Kidney epithelial cell (primary cell): ENCODE data around the gene GADL1. TPM values are rescaled to one million over a fixed set of nuclear protein-coding genes. Genes with fewer than 3 reads are reported as not detected.

Experiments used
- DNase-seq: peaks from one replicate; pipeline ENCODE4 v3.0.0-alpha.2; 2010; ENCODE audit warnings: low read depth
- H3K27me3 ChIP-seq: 2 replicates; pipeline ENCODE4 v1.6.0; 2011; ENCODE audit warnings: low read length; ENCODE audit not compliant: control insufficient read depth, insufficient read depth
- H3K36me3 ChIP-seq: 2 replicates; pipeline ENCODE4 v1.5.1; 2011; ENCODE audit warnings: low read length; ENCODE audit not compliant: control insufficient read depth, insufficient read depth
- H3K4me3 ChIP-seq: 2 replicates; pipeline ENCODE4 v1.5.1; 2011; ENCODE audit warnings: low read depth, mild to moderate bottlenecking, control low read depth, low read length
- CTCF ChIP-seq: IDR thresholded peaks from 2 replicates; pipeline ENCODE4 v1.5.1; 2011; ENCODE audit warnings: mild to moderate bottlenecking, moderate library complexity, low read length, control low read depth, inconsistent platforms; ENCODE audit not compliant: insufficient read depth, poor library complexity, severe bottlenecking
- total RNA-seq: library from RNA; depleted of rRNA; stranded (reverse); fragments of >200 nt; gene quantifications from 2 replicates; pipeline ENCODE4 v1.2.3, GENCODE V29; 2015

The GADL1 gene
- total RNA-seq, 1 donor from 2014 or later = not detected

DNA sequence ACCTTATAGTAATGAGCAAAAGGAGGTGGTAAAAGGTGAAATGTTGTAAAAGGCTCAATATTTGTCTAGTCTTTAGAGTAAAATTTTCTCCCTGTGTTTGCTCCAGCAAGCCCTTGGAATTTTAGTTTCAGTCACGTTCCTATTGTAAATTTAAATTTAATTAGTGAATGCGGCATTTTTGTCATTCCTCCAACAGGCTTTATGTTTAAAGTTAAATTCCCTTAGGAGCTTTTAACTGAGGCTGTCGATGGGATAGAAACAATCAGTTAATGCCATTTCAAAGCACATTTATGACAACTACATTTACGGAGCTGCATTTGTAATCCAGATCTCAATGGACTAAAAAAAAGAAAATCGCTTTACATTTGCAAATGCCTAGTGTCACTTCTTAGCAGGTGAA is 868 bp upstream of the GADL1 start:
- DNase-seq = no peak
- Histone ChIP-seq H3K4me3 (no peak overlapping the region), H3K36me3 (no peaks in the 10 kb centered on the region), H3K27me3 (peaks cover 3% of the 10 kb centered on the region)
- no peak for TF ChIP-seq CTCF

- Histone ChIP-seq H3K36me3 (no peaks in the 10 kb centered on the region), H3K4me3 (peak overlapping the region; percentile 7), H3K27me3 (peaks cover 3% of the 10 kb centered on the region)
- TF ChIP-seq CTCF = no peak
- DNase-seq = no peak
Measured at GRCh38 chr3:30893678-30894325, 659 bp downstream of the GADL1 start.

DNA sequence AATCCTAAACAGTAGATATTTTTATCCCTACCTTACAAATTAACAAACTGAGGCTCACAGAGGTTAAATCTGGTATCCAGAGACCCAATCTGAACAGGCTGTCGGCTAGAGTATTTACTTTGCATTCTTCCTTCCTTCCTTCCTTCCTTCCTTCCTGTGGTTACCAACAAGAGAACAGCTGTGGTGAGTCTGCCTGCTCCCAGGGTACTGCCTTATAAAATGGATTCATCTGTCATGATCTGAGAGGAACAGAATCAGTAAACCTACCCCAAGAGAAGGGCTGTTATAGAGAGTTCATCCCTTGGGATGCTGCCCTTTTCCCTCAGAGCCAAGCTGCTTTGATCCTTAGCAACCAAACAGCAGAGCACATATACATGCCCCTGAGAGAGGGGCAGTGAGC is 3.6 kb downstream of the GADL1 start:
- H3K4me3 ChIP-seq = no peak overlapping the region
- no peak for DNase-seq
- H3K36me3 ChIP-seq = no peaks in the 10 kb centered on the region
- H3K27me3 ChIP-seq = peaks cover 3% of the 10 kb centered on the region
- TF ChIP-seq CTCF = no peak

GRCh38 chr3:30886888-30887287 is 7.6 kb downstream of the GADL1 start:
- no peak for TF ChIP-seq CTCF
- no peaks in the 10 kb centered on the region for H3K36me3 ChIP-seq
- no peaks in the 10 kb centered on the region for H3K27me3 ChIP-seq
- DNase-seq = peak; percentile 7
- H3K4me3 ChIP-seq = no peak overlapping the region

DNA sequence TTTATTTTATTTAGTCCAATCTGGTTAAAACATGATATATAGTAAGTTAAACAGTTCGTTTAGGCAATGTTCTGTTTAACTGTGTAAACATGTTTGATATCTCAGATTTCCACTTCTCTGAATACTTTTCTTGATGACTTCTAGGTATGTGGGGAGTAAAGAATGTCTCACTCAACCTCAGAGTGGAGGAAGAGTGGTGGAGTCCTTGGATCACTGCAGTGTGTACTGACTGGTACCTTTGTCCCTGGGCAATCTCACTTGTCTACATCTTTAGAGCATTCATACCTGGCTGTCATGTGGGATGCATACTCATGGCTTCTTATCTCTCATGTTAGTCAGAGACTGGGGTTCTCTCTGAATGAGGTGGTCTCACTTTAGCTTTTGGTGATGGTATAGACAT is 15.6 kb downstream of the GADL1 start:
- no peaks in the 10 kb centered on the region for H3K36me3 ChIP-seq
- H3K4me3 ChIP-seq = no peak overlapping the region
- TF ChIP-seq CTCF = no peak
- H3K27me3 ChIP-seq = no peaks in the 10 kb centered on the region
- no peak for DNase-seq

GRCh38 chr3:30875505-30875904 is 19.0 kb downstream of the GADL1 start:
- H3K27me3 ChIP-seq = no peaks in the 10 kb centered on the region
- TF ChIP-seq CTCF = no peak
- H3K4me3 ChIP-seq = no peak overlapping the region
- no peak for DNase-seq
- no peaks in the 10 kb centered on the region for H3K36me3 ChIP-seq
